Stimulated activated CD4-positive, alpha-beta T cell treated with anti-CD3 and anti-CD28 coated beads, Interleukin-15, amount 100 ng/mL, for 1 hour (primary cell): ENCODE measurements around the gene ZFP36L1.

ENCODE experiments used
- DNase-seq, 2 donors: peaks; one replicate each; pipeline ENCODE4 v3.0.0-alpha.2; 2020; ENCODE audit warnings: low read depth in 1 of 2, low spot score in 1 of 2

The ZFP36L1 gene

DNA sequence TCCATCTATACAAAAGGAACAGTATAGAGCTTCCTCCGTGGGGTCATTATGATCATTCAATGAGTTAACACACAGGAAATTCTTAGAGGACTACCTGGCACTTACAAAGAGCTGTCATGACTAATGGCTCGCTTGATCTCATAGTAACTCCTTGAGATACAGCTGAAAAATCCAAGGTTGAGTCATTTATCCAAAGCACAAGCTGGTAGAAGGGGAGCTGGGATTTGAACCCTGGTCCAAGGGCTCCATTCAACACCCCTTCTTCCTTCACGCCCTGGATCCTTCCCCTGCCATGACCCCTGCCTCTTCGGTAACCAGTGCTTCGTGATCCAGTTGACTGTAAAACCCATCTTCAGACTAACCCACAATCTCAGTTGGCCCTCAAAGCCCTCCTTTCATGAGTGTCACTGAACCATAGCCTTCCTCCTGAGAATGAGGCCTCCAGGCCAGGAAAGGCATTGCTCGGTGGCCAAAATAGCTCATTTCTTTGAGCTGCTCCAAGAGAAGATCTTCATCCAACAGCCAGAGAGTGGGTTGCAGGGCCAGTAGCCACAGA, 7.8 kb downstream of the ZFP36L1 start:
- DNase-seq = no peak

DNA sequence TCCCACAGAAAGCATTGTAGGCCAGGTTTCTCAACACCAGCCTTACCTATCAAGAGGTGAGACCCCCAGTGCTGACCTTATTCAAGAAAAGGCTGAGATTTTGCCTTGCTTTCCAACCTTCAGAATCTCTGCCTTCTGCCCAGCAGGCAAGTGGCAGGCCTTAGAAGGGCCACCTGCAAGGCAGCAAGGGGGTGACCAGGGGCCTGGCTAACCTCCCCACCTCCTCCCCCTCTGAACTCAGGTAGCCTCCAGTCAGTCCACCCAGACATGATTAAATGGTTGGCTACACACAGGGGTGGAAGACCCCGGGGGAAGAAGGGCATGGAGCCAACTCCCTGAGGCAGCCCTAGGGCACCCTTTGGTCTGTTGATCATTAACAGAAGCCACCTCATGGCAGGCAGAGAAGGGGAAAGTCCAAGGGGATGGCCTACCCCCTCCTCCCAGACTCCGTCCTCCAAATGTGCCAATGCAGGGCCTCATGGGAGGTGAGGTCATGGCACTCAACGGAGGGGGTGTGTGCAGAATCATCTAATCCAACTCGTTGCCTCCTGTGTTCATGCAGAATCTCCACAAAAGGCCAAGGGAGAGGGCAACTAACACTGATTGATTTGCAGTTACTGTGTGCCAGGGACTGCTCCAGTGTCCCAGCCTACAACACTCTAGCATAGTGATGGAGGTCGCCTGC, 8.5 kb downstream of the ZFP36L1 start:
- DNase-seq = no peak

DNA sequence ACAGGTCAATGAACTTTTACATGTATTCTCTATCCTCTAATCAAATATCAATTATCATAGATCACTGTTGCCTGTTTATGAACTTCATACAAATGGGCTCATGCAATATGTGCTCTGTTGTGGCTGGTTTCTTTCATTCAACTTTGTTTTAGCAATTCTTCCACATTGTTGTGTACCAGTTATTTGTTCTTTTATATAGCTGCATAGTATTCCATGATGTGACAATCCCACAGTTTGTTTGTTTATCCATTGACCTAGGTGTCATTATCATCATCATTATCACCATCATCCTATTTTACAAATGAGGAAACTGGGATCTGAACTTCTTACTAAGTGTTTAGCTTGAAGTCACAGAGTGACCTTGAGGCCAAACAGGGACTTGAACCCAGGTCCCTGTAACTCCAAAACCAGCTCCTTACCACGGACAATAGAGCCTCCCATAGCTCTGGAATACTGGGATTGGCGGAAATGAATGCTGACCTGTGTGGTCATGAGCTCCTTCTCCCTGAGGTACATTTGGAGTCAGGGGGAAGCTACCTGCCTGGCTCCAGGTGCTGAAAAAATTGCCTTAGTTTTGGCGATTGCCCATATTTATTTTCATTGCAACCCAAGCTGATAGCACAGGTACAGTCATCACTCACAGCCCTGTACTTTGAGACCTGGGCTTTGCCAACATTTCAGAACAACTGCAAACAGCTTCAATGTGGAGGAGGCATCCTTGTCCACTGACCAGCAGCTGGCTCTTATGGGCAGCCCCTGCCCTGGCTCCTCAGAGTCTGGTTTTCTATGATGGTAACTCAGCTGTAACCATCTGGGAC, 9.2 kb downstream of the ZFP36L1 start:
- DNase-seq = no peak

DNA sequence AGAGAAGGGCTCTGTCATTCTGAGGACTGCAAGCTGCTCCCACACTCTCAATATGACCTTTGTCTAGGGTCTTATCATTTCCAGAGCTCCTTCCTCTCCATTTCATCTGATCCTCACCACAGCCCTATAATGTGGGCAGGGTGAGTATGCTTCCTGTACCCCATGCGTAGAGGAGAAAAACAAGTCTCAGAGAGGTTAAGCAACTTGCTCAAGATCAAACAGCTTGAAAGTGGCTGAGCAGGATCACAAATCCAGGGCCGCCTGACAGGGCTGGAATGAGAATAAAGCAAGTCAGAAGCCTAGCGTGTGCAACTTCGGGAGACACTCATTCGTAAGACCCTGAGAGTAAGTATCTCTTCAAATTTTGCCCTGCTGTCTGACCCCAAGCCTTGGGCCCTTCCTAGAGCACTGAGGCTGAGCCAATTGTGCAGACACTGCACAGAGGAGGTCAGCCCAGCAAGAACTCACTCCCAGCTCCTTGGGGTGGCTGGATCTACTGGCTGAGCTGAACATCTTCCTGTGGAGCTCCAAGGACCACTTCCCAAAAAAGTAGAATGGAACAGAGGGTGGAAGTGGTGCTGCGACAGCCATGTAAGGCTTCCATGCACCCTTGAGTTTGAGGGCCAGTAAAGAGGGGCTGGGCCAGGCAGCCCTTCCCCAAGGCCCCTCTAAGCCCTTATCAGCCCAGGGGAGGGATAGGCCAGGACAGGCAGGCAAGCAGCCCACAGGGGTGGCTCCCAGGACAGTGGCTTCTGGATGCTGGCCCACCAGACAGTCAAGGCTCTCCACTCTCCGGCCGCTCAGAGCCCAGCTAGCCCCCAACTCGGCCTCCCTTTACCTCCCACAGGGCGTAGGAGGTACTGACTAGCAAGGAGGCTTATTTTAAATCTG, 10.5 kb downstream of the ZFP36L1 start:
- DNase-seq = no peak

DNA sequence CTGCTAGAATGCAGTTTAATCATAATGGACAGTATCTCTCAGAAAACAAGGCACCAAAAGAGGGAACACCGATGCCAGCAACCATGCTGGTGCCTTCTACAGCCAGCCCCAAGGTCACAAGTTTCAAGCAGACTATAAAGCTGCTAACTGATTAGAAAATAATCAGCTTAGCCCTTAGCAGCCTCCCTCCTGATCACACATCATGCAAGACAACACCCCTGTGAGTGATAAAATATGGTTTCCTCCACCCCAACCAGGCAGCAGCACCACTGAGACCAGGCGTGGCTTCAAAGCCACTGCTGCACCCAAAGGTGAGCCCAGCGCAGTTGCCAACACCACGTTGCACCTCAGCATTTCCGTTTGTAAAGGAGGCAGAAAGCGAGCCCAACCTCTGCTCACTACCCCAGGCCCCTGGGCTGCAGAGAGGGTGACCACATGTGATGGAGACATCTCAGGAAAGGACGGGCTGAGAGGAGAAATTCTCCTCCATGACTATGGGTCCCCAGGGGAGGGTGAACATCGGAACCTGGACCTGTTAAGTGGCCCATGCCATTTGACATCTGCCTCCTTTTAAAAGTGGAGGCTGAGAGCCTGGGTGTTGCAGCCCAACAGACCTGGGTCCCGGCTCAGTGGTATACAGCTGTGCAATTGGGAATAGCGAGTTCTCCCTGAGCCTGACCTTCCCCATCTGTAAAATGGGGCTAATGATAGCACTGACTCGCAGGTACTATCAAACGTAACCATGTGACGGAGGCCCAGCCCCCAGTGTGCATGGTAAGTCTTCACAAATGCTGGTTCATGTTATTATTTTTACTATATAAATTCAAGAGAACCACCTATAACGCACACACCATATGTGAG, 11.5 kb downstream of the ZFP36L1 start:
- no peak for DNase-seq

DNA sequence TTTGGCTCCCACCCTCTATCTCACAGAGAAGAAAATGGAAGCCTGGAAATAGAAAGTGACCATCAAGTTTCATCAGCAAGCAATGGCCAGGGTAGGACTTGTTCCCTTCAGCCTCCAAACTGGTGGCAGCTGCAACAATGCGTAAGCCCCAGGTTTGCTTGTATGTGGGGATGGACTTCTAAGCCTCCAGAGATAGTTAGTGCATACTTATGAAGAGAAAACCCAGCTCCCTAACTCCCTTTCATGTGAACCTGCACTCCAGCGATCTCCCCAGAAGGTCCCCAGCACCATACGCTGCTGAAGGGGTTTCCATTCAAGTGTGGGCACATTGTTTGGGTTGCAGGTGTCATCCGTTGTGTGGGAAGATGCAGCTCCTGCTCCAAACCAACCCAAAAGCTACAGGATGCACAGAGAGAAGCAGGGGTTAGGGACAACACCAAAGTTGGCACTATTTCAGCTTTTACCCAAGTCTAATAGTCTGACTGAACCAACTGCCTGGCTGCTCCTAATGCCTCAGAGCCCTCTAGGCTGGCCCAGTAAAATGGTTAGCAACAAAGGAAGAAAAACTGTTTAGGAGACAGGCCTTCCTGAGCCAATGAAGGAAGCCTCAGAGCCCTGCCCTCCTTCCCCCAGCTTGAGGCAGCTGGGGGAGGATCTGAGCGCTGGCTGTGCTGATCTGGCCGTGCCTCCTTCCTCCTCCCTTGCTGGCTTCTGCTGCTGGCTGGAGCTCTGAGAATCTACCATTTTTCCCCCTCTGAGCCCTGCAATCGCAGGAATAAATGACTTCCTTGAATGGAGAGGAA, 12.3 kb downstream of the ZFP36L1 start:
- no peak for DNase-seq

DNA sequence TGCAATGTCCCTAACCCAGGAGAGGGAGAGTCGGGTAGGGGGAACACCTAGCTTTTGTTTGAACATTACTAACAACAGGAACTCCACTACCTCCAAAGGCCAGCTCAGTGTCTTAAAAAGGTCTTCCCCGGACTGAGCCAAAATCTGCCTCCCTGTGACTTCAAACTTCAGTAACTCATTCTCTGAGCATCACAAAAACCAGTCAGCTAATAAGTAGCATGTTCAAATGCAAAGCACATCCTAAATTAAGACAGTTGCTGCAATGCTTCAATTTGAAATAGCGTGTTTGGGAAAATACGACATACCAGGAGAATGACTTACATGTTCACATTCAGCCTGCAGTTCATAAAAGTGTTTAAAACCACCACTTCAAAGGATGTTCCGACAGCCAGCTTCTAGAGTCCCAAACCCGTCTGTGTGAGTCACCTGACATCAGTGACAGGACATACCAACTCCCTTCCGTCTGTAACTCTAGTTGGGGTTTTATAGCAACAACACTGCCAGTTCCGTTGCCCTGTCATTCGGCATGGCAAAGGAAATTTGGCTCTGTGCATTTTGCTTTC, 13.0 kb downstream of the ZFP36L1 start:
- DNase-seq = no peak

DNA sequence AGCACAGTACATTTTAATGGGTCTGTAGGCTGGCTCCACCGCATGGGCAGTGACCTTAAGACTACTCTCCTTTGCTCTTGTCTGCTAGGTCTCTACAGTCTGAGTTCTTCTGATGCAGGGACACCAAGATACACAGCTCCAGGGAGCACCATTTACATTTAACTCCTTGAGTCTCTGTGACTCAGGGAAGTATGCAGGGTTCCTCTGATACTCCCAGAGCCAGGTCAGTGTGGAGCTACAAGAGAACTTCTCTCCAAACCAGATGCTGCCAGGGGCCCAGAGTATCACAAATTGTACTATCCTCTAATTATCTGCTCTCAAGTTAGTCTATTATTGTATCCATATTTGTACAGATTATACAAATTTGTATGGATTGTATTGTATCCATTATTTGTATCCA, 15.2 kb downstream of the ZFP36L1 start:
- DNase-seq = no peak

DNA sequence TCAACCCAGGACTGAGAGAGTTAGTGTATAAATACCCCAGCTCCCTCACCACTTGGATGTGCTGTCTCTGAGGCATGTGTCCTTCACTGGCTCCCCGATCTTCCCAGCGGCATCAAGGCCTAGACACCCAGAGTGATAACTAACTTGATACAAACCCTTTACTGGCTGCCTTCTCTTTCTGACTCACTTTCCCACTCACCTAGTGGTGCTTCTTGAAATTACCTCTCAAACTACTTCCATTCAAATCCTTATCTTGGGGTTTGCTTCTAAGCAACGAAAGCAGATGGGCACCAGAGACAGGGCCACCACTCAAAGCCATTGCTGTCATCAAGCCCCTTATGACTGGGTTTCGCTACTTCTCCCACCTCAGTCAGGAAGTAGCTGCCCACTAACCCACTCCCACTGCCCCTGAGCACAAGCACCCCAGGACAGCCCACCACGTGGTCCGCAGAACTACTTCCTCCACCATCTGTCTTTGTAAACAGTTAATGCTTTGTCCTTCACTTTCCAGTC, 17.2 kb downstream of the ZFP36L1 start:
- no peak for DNase-seq

DNA sequence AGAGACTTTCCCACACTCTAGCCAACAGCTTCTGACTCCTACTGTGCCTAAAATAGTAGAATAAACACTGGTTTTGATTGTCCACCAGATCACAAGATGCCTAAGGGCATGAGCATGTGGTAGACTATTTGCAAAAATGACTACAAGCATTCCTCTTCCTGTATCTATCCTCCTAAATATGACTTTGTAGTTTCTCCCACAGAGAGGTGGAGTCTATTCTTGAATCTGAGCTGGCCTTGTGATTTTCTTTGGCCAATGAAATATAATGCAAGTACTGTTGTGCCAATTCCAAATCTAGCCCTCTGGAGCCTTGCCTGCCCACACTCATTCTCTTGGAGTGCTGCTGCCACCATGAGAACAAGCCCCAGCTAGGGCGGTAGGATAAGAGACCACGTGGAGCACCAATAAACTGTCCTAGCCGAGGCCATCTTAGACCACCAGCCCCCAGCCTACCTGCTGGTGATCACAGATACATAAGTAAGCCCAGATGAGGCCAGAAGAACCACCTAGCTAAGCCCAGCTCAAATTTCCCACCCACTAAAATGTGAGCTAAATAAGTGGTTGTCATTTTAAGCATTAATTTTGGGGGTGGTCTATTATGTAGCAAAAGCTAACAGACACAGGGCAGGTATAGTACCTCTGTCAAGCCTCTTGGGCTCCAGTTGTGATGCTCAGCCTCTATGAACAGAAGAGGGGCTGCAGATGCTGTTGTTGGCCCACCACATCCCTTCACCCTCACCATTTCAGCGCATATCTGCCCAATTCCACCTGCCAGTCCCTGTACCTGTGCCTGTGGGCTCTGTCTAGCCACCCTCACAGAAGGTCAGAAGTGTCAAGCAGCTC, 17.9 kb downstream of the ZFP36L1 start:
- DNase-seq = no peak

DNA sequence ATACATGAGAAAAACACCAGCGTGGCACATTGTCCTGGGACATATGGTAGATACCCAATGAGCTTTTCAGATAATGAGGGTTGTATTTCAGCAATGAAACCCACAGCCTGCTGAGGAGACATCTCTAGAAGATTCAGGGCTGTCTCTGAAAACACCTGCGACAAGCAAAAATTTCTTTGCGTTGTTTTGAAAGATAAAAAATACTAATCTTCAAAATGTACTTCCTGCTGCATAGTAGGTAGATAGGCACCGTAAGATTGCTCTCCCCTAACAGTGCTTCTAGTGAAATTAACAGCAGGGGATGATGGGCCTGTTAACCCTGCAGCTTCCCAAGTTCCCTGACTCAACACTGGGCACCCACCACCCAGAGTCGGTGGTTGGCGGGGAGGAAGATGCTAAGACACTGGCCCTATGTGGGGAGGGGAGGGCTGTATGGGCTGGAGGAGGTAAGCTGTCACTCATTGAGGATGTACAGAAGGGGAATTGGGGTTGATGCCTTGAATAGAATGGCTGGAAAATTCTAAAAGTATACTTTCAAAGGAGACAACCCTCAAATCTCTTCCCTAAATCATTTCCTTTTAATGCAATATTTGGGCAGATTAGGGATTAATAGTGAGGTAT, 20.0 kb downstream of the ZFP36L1 start:
- no peak for DNase-seq

DNA sequence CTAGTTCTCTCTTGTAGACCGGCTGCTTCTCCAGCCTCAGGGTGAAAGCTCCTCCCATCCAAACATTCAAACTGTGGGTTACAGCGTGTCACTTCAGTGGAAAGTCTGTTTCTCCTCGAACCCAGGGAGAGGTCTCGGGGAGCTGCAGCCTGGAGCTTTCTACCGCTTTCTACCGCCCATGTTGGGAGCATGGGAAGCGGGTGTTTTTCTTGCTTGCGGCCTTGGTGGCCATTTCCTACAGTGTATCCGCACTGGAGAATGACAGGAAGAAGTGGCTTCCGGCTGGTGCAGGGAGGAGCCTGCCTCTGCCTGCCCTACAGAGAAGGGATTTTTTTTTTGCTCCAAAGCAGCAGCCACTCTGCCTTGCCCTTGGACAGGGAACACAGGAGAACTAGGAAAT, 21.2 kb downstream of the ZFP36L1 start:
- no peak for DNase-seq

DNA sequence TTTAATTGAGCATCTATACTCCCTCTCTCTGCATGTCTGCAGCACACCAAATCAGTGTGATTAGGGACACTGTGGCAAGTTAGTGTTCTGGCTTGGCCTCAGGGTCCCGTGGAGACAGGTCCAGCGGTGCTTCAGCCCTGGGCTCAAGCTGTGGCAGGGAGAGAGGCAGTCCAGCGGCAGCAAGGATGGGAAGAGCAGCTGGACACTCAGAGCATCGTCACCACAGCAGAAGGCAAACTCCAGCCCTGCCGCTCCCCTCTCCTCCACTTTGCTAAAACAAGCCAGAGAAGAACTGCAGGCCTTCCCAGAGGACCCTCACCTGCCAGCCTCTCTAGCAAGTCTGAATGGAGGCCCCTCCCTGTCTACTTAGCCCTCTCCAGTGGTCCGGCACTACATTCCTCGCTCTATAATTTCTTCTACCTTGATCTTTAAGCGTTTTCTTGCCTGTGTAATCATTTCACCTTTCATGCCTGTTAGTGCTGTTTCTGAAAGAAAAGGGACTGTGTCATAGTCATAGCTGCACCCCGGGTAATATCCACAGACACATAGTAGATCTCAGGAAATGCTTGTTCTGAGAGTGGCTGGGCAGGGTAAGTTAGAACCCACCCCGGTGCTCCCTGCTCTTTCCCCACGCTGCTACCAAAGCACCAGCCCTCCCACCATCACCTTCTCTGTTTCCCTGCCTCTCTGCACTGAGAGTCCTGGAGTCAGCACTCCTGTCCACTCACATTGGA, 22.1 kb downstream of the ZFP36L1 start:
- no peak for DNase-seq

DNA sequence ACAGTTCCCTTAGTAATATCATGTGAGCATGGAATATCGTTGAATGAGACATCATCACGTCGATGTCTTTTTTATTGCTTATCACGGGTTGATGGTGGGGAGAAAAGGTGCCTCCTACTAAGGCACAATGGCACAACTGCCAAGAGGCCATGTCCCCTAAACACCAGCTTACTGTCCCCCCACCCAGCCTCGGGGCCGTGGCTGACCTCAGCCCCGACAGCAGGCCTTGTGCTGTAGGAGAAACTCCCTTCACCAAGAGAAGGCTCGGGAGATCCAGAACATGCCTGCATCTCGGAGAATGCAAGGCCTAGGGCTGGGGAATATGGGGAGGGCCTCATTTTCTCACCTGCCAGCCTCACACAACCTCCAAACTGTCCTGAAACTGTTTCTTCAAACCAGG, 22.8 kb downstream of the ZFP36L1 start:
- no peak for DNase-seq

DNA sequence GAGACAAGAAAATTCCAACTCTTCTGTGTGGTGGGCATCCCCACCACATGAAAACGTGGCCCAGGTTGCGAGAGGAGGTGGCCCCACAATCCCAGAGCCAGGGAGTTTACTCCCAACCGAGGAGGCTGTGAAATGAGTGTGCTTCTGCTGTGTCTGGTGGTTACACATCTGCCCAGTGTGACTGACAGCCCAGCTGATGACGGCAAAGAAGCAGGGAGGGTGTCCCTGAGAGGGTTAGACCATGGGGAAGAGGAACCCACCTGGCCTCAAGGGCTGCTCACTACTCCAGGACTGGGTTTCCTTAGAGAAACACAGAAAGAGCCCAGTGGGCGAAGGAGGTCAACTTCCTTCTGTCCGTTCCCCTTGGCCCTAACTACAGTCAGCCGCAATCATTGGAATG, 24.6 kb downstream of the ZFP36L1 start:
- DNase-seq = no peak

DNA sequence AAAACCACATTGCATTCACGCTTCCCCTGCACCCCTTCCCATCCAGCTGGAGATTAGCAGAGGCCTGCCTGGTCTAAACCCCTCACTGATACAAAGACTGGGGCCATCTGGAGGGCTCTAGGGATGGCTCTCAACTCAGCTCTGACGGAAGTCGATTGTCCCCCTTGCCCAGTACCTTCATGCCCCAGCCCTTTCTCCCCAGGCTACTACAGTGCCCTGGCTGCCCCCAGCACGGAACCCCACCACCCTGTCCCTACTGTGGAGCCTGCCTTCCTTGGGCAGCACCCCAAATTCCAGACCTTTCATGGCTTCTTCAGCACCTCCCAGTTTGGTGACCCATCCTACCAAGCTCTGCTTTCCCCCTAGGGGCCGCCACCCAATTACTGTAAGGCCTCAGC, 25.6 kb downstream of the ZFP36L1 start:
- no peak for DNase-seq
